GM13976 (cell line): ENCODE data around the gene ANKDD1B.
"Not testable (repeated sequence)": the region's sequence is repeated elsewhere in the genome, so short reads cannot be mapped to it uniquely, and the experiment has no call there.

ENCODE experiments used
- DNase-seq: peaks from one replicate; pipeline ENCODE4 v3.0.0; 2012; ENCODE audit warnings: low spot score
- in situ Hi-C: fragments of 300-500 bp; cut with MboI; formaldehyde crosslinking; loops from one replicate; pipeline ENCODE4 v1.12.0; 2022; ENCODE audit warnings: low sequenced_read_pairs, mixed read lengths, inconsistent platforms; ENCODE audit not compliant: unreplicated experiment
- TF ChIP-seq, protein P1 (sequence below): IDR thresholded peaks from 2 replicates; pipeline ENCODE4 v1.5.1; 2012; ENCODE audit warnings: borderline replicate concordance, mild to moderate bottlenecking; ENCODE audit not compliant: insufficient read depth; ENCODE audit errors: extremely low read depth, missing control alignments, control extremely low read depth

Gene ANKDD1B

GRCh38 chr5:75686480-75686879 is 75.2 kb downstream of the ANKDD1B start:
- TF ChIP-seq, protein P1, sequence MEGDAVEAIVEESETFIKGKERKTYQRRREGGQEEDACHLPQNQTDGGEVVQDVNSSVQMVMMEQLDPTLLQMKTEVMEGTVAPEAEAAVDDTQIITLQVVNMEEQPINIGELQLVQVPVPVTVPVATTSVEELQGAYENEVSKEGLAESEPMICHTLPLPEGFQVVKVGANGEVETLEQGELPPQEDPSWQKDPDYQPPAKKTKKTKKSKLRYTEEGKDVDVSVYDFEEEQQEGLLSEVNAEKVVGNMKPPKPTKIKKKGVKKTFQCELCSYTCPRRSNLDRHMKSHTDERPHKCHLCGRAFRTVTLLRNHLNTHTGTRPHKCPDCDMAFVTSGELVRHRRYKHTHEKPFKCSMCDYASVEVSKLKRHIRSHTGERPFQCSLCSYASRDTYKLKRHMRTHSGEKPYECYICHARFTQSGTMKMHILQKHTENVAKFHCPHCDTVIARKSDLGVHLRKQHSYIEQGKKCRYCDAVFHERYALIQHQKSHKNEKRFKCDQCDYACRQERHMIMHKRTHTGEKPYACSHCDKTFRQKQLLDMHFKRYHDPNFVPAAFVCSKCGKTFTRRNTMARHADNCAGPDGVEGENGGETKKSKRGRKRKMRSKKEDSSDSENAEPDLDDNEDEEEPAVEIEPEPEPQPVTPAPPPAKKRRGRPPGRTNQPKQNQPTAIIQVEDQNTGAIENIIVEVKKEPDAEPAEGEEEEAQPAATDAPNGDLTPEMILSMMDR = no peak
- no peak for DNase-seq
- in situ Hi-C loops = loop anchor here (5.0 kb wide), 1 partner anchor 454 kb away; no protein-coding TSS in a partner anchor

- in situ Hi-C loops = no loop called here
- no peak for DNase-seq
- TF ChIP-seq, protein P1 = no peak
Measured at GRCh38 chr5:75690669-75691068, 79.4 kb downstream of the ANKDD1B start.

- in situ Hi-C loops = no loop called here
- no peak for DNase-seq
- TF ChIP-seq, protein P1 = no peak
Measured at GRCh38 chr5:75694781-75695180, 83.5 kb downstream of the ANKDD1B start.

DNA sequence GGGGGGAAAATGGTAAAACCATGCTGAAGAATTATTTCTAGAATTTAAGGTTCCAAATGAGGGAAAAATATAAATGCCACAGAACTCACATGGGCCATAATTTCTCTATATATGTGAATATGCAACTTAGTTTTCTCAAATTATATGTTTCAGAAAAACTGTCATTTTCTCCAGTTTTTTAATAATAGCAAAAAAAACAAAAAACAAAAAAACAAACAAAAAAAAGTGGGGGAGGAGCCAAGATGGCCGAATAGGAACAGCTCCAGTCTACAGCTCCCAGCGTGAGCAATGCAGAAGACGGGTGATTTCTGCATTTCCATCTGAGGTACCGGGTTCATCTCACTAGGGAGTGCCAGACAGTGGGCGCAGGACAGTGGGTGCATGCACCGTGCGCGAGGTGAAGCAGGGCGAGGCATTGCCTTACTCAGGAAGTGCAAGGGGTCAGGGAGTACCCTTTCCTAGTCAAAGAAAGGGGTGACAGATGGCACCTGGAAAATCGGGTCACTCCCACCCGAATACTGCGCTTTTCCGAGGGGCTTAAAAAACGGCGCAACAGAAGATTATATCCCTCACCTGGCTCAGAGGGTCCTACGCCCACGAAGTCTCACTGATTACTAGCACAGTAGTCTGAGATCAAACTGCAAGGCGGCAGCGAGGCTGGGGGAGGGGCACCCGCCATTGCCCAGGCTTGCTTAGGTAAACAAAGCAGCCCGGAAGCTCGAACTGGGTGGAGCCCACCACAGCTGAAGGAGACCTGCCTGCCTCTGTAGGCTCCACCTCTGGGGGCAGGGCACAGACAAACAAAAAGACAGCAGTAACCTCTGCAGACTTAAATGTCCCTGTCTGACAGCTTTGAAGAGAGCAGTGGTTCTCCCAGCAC is 84.5 kb downstream of the ANKDD1B start:
- DNase-seq, in situ Hi-C loops: not testable (repeated sequence)

DNA sequence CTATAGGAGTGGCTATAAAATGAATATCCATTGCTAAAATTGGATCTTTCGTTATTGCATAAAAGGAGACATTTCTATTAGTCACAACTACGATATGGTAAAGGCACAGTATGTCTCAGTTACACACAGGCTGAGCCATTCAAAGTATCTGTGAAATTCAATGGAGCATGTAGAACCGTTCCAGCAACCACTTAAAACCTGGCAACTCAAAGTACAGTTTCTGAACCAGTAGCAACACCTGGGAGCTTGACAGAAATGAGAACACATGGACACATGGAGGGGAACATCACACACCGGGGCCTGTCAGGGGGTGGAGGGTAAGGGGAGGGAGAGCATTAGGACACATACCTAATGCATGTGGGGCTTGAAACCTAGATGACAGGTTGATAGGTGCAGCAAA is 90.6 kb downstream of the ANKDD1B start:
- no peak for DNase-seq
- TF ChIP-seq, protein P1 = no peak
- in situ Hi-C loops = no loop called here

DNA sequence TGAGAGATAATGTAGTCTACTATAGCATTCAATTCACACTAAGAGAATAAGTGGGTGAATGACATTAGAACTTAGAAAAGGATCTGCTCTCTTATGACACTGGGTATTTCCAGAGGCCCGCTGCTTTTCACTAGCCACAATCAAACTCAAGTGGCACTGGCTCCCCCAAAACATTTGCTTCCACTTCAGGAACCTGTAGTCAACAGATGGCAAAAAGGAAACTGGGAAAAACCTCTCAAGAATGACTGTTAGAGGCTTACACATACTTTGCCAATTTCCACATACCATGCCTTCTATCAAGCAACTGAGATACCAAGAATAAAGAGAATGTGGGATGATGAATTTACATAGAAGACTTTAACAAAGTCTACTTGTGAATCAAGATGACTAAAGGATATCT is 94.8 kb downstream of the ANKDD1B start:
- in situ Hi-C loops = no loop called here
- no peak for DNase-seq
- TF ChIP-seq, protein P1 = no peak

- no peak for DNase-seq
- TF ChIP-seq, protein P1 = no peak
- in situ Hi-C loops = no loop called here
Measured at GRCh38 chr5:75706775-75707174, 95.5 kb downstream of the ANKDD1B start.
